Measurements from ENCODE around the gene PIGK.

Gene PIGK

DNA sequence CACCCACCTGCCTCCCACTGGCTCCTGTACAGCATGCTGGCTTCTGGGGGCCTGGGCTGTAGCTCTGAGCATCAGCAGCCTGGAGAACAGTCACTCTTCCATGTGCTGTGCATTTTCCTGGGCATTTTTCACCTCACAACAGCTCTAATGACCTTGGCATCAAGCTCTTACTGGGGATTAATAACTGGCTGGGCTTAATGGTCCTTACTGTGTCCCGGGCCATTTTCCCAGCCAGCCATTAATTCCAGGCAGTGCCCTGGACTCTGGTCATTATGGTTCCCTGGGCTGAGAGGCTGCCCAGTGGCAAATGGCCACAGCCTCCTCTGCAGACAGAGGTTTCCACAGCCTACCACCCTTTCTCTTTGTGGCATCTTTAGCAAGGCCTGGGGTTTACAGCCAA, 180.1 kb downstream of the PIGK start:
- no peak for DNase-seq (ENCODE audit: low spot score)
